ENCODE data around the gene CNTNAP2. TPM values are rescaled to one million over a fixed set of nuclear protein-coding genes. Genes with fewer than 3 reads are reported as not detected.

CNTNAP2 gene
- total and polyA plus RNA-seq, 2 of the 13 experiments (the other 11 are each of a cell fraction or from before 2014, with no cell fraction given) = 0.40 to 0.42 TPM

GRCh38 chr7:147089051-147089461 is 972.5 kb downstream of the CNTNAP2 start:
- WGBS (ENCODE audit: low lambda C conversion rate) = 11% methylated on average over 4 of the region's 4 CpGs

More at GRCh38 chr7:147089051-147089461, 972.5 kb downstream of the CNTNAP2 start:
- H3K4me2 ChIP-seq (ENCODE audit: low read depth, low read length) = no peak overlapping the region
- in situ Hi-C loops (cut with HindIII; ENCODE audit: extremely low pct_ligation_motif_present, low pct_unique_long_range_greater_than_20kb) = no loop called here
- ATAC-seq (no peak), DNase-seq (ENCODE audit: low spot score) (no peak), FAIRE-seq (no peak)
- TF ChIP-seq KDM1A (CRISPR knock-in tag; IDR thresholded peaks at IDR 0.05) (no peak), ZNF703 (CRISPR knock-in tag; IDR thresholded peaks at IDR 0.05; ENCODE audit: borderline replicate concordance) (no peak), ZNF256 (CRISPR knock-in tag; conservative IDR thresholded peaks at IDR 0.05) (no peak), SRSF9 (IDR thresholded peaks at IDR 0.05; ENCODE audit: borderline replicate concordance, insufficient read depth, low read depth, low read length, poor library complexity, severe bottlenecking) (no peak), PRPF4 (IDR thresholded peaks at IDR 0.05; ENCODE audit: low read depth, low read length, poor library complexity, severe bottlenecking) (no peak), ZNF552 (CRISPR knock-in tag; IDR thresholded peaks at IDR 0.05; ENCODE audit: borderline replicate concordance) (no peak), ZNF782 (CRISPR knock-in tag; IDR thresholded peaks at IDR 0.05; ENCODE audit: borderline replicate concordance) (no peak), ZSCAN22 (CRISPR knock-in tag; IDR thresholded peaks at IDR 0.05) (no peak), MTA3 (CRISPR knock-in tag; IDR thresholded peaks at IDR 0.05) (no peak), GMEB1 (CRISPR knock-in tag; IDR thresholded peaks at IDR 0.05; ENCODE audit: borderline replicate concordance) (no peak), ZNF143 (CRISPR knock-in tag; IDR thresholded peaks at IDR 0.05) (no peak), ZBTB46 (CRISPR knock-in tag; IDR thresholded peaks at IDR 0.05; ENCODE audit: borderline replicate concordance) (no peak), NCOA5 (CRISPR knock-in tag; IDR thresholded peaks at IDR 0.05) (no peak)
- no peak overlapping the region for H3K9ac ChIP-seq (ENCODE audit: insufficient read depth, low read depth, low read length)
- no peaks in the 10 kb centered on the region for H4K20me1 ChIP-seq (ENCODE audit: insufficient read depth, low read length)
- no peaks in the 10 kb centered on the region for H3K4me1 ChIP-seq (ENCODE audit: insufficient read depth, low read length)
- no peaks in the 10 kb centered on the region for H3K36me3 ChIP-seq (replicated peaks in 1 of 2; ENCODE audit: control insufficient read depth in 1 of 2, insufficient read depth in 2 of 2, low read length in 2 of 2)
- no peak overlapping the region for H3K27ac ChIP-seq (ENCODE audit: extremely low read length, insufficient read depth, low read length)
- H3K27me3 ChIP-seq (ENCODE audit: control insufficient read depth in 1 of 2, insufficient read depth in 2 of 2, low read length in 2 of 2) = no peaks in the 10 kb centered on the region
- no TSS peak for BruUV-seq (replicated peaks)
- no peak overlapping the region for H2AFZ ChIP-seq (ENCODE audit: low read length)
- peaks cover 48% of the 10 kb centered on the region for H3K9me3 ChIP-seq (ENCODE audit: low read length)
- no peaks in the 10 kb centered on the region for H3K79me2 ChIP-seq (ENCODE audit: insufficient read depth, low read length)
- no peak overlapping the region for H3K4me3 ChIP-seq (replicated peaks in 1 of 3; ENCODE audit: insufficient read depth in 1 of 3, low read depth in 2 of 3, low read length in 3 of 3)
- intact Hi-C loops (cut with micrococcal nuclease; ENCODE audit: unreplicated experiment) = no loop called here
- CTCF ChIA-PET (ENCODE audit: low intra/inter-chr PET ratio, low total read pairs) = no interaction called here
- POLR2A ChIA-PET = no interaction called here
